Measurements from ENCODE around the gene RPL7A. TPM values are rescaled to one million over a fixed set of nuclear protein-coding genes. Genes with fewer than 3 reads are reported as not detected.
"Not testable (repeated sequence)": the region's sequence is repeated elsewhere in the genome, so short reads cannot be mapped to it uniquely, and the experiment has no call there.

Gene RPL7A
- total RNA-seq, 1 experiment from 2014 or later: 904 TPM

DNA sequence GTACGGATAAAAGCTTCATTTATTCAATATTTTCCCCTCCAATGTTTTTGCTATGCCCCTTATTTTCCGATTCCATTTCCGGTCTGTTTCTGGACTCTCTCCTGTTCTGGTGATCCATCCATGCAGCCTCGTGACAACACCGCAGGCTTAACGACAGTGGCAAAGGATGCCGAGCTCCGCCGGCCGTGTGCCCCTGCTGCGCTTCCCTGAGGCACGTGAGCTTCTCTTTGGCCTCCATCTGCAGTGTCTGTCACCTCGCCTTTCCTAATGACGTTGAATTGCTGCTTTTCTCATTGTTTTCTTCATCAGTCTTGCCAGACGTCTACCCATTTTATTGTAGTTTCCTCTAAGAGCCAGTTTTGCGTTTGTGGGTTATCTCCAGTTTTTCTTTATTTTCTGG lies 40.7 kb upstream of the RPL7A start:
- H3K27me3 Mint-ChIP-seq (ENCODE audit: unreplicated experiment): peaks cover 65% of the 10 kb centered on the region
- intact Hi-C loops (cut with micrococcal nuclease; ENCODE audit: unreplicated experiment): no loop called here
- no peak overlapping the region for H3K4me3 Mint-ChIP-seq (ENCODE audit: low read depth, unreplicated experiment)
- no peaks in the 10 kb centered on the region for H3K36me3 Mint-ChIP-seq (ENCODE audit: insufficient read depth, unreplicated experiment)
- CTCF ChIA-PET: no interaction called here
- peaks cover 7% of the 10 kb centered on the region for H3K9me3 Mint-ChIP-seq (ENCODE audit: low read depth, unreplicated experiment)
- H3K27ac Mint-ChIP-seq (ENCODE audit: unreplicated experiment): no peak overlapping the region
- BruUV-seq (replicated peaks): no TSS peak
- DNase-seq: no peak
- TF ChIP-seq, protein P1, sequence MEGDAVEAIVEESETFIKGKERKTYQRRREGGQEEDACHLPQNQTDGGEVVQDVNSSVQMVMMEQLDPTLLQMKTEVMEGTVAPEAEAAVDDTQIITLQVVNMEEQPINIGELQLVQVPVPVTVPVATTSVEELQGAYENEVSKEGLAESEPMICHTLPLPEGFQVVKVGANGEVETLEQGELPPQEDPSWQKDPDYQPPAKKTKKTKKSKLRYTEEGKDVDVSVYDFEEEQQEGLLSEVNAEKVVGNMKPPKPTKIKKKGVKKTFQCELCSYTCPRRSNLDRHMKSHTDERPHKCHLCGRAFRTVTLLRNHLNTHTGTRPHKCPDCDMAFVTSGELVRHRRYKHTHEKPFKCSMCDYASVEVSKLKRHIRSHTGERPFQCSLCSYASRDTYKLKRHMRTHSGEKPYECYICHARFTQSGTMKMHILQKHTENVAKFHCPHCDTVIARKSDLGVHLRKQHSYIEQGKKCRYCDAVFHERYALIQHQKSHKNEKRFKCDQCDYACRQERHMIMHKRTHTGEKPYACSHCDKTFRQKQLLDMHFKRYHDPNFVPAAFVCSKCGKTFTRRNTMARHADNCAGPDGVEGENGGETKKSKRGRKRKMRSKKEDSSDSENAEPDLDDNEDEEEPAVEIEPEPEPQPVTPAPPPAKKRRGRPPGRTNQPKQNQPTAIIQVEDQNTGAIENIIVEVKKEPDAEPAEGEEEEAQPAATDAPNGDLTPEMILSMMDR (IDR thresholded peaks at IDR 0.05; ENCODE audit: unreplicated experiment): no peak
- H3K4me1 Mint-ChIP-seq (ENCODE audit: low read depth, unreplicated experiment): no peaks in the 10 kb centered on the region

GRCh38 chr9:133309608-133310007 lies 38.4 kb upstream of the RPL7A start:
- no peak overlapping the region for H3K4me3 Mint-ChIP-seq (ENCODE audit: low read depth, unreplicated experiment)
- no peak for DNase-seq
- CTCF ChIA-PET: interaction anchor here (0.7 kb wide), 1 partner anchor 194 kb away, joined by 4 read pairs; no protein-coding TSS in a partner anchor
- no TSS peak for BruUV-seq (replicated peaks)
- H3K9me3 Mint-ChIP-seq (ENCODE audit: low read depth, unreplicated experiment): peaks cover 7% of the 10 kb centered on the region
- peaks cover 60% of the 10 kb centered on the region for H3K27me3 Mint-ChIP-seq (ENCODE audit: unreplicated experiment)
- no peak overlapping the region for H3K27ac Mint-ChIP-seq (ENCODE audit: unreplicated experiment)
- TF ChIP-seq, protein P1 (IDR thresholded peaks at IDR 0.05; ENCODE audit: unreplicated experiment): no peak
- intact Hi-C loops (cut with micrococcal nuclease; ENCODE audit: unreplicated experiment): no loop called here
- H3K4me1 Mint-ChIP-seq (ENCODE audit: low read depth, unreplicated experiment): no peaks in the 10 kb centered on the region
- no peaks in the 10 kb centered on the region for H3K36me3 Mint-ChIP-seq (ENCODE audit: insufficient read depth, unreplicated experiment)

DNA sequence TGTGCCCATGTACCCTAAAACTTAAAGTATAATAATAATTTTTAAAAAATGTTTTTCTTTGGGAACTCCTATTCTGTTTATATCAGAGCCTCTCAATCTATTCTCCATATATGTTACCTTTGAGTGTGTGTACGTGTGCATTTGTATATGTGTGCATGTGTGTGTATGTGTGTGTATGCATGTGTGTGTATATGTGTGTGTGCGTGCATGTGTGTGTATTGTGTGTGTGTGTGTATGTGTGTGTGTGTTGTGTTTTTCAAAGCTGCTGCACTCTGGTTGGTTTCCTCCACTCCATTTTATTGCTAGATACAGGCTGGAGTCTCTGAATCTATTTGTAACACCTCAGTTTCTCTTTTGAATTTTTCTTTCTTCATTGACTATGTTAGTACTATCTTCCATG lies 32.0 kb upstream of the RPL7A start:
- H3K4me3 Mint-ChIP-seq (ENCODE audit: low read depth, unreplicated experiment): no peak overlapping the region
- H3K27me3 Mint-ChIP-seq (ENCODE audit: unreplicated experiment): peaks cover 17% of the 10 kb centered on the region
- no peaks in the 10 kb centered on the region for H3K4me1 Mint-ChIP-seq (ENCODE audit: low read depth, unreplicated experiment)
- H3K27ac Mint-ChIP-seq (ENCODE audit: unreplicated experiment): no peak overlapping the region
- no TSS peak for BruUV-seq (replicated peaks)
- no peak for DNase-seq
- no peaks in the 10 kb centered on the region for H3K9me3 Mint-ChIP-seq (ENCODE audit: low read depth, unreplicated experiment)
- intact Hi-C loops (cut with micrococcal nuclease; ENCODE audit: unreplicated experiment): no loop called here
- CTCF ChIA-PET: no interaction called here
- no peaks in the 10 kb centered on the region for H3K36me3 Mint-ChIP-seq (ENCODE audit: insufficient read depth, unreplicated experiment)
- TF ChIP-seq, protein P1 (IDR thresholded peaks at IDR 0.05; ENCODE audit: unreplicated experiment): no peak

DNA sequence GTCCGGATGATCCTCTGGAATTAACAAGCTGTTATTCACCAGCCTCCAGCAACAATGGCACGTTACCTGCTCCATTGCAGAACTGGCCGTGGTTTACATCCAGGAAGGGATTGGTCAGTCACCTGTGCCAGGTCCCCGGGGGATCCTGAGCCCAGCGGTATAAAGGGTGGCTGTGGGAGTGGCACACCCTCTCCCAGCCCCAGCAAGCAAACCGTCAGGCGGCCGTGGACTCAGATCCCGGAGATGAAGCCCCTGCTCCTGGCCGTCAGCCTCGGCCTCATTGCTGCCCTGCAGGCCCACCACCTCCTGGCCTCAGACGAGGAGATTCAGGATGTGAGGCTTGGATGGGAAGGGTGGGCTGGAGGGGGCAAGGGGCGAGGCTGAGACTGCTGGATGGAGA lies 30.5 kb upstream of the RPL7A start:
- H3K9me3 Mint-ChIP-seq (ENCODE audit: low read depth, unreplicated experiment); BruUV-seq (replicated peaks); H3K4me3 Mint-ChIP-seq (ENCODE audit: low read depth, unreplicated experiment); DNase-seq; H3K27ac Mint-ChIP-seq (ENCODE audit: unreplicated experiment); H3K4me1 Mint-ChIP-seq (ENCODE audit: low read depth, unreplicated experiment); intact Hi-C loops (cut with micrococcal nuclease; ENCODE audit: unreplicated experiment); H3K36me3 Mint-ChIP-seq (ENCODE audit: insufficient read depth, unreplicated experiment); CTCF ChIA-PET: not testable (repeated sequence)
- H3K27me3 Mint-ChIP-seq (ENCODE audit: unreplicated experiment): peaks cover 28% of the 10 kb centered on the region

GRCh38 chr9:133320421-133320881 lies 27.6 kb upstream of the RPL7A start:
- BruUV-seq (replicated peaks): no TSS peak
- Mint-ChIP-seq H3K9me3 (ENCODE audit: low read depth, unreplicated experiment) (peaks cover 3% of the 10 kb centered on the region), H3K27me3 (ENCODE audit: unreplicated experiment) (peaks cover 48% of the 10 kb centered on the region), H3K4me3 (ENCODE audit: low read depth, unreplicated experiment) (no peak overlapping the region), H3K36me3 (ENCODE audit: insufficient read depth, unreplicated experiment) (no peaks in the 10 kb centered on the region), H3K27ac (ENCODE audit: unreplicated experiment) (no peak overlapping the region), H3K4me1 (ENCODE audit: low read depth, unreplicated experiment) (no peaks in the 10 kb centered on the region)
- CTCF ChIA-PET: no interaction called here
- TF ChIP-seq, protein P1 (IDR thresholded peaks at IDR 0.05; ENCODE audit: unreplicated experiment): no peak
- no peak for DNase-seq
- intact Hi-C loops (cut with micrococcal nuclease; ENCODE audit: unreplicated experiment): no loop called here

Measured in Calu3 (cell line).